ENCODE measurements around the gene SMIM41. TPM values are rescaled to one million over a fixed set of nuclear protein-coding genes. Genes with fewer than 3 reads are reported as not detected.
A peak's percentile ranks its signal among the peaks of the same experiment; 100 is the strongest.

SMIM41 gene
- total RNA-seq, result 10 to 100 TPM in 4 of 6 donors, 1 to 10 TPM in 2; 4.7 to 25.1 (median 15.4) TPM

DNA sequence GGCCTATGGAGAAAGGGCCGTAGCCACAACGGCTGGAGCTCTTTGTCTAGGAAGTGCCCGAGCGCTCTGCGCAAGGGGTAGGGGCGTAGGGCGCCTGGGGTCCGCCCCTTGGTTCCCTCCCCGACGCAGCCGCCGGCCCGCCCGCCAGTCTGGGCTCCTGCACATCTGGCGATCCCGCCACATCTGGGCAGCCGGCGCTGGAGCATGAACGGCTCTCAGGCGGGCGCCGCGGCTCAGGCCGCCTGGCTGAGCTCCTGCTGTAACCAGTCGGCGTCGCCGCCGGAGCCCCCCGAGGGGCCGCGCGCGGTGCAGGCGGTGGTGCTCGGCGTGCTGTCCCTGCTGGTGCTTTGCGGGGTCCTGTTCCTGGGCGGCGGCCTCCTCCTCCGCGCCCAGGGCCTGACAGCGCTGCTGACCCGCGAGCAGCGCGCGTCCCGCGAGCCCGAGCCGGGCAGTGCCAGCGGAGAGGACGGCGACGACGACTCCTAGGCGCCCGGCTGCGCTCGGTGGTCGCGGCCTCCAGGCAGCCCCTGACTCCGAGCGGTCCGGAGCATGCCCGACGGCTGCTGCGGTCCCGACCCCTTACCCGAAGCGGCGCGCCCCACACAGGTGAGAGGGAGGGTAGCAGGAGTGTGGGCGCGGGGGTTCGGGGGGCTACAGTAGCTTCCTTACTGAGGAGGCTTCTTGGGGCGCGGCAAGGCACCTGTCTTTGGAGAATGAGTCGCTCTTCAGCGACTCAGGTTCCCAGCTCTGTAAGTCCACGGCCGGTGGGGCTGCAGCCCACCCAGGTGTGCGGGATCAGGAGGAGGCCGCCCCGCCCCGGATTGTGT, at the start of gene SMIM41:
TSS of gene SMIM41 (plus strand) at position 129 of the 827 bp plus-strand sequence. CDS start at position 205, 76 bp downstream.
- Histone ChIP-seq H3K9me3 (no peaks in the 10 kb centered on the region), H3K36me3 (peaks cover 3 to 46% (median 36%) of the 10 kb centered on the region in 4 donors), H3K4me3 (peak within 1 kb of the TSS; percentile 6 to 51 (median 40)), H3K4me1 (peaks cover 20 to 43% (median 29%) of the 10 kb centered on the region in 4 donors), H3K27ac (peak within 1 kb of the TSS; percentile 78 to 91 (median 89)), H3K27me3 (no peaks in the 10 kb centered on the region)
- TF ChIP-seq EP300 (IDR thresholded peaks at IDR 0.05) (no peak), POLR2AphosphoS5 (IDR thresholded peaks at IDR 0.05) (peak in 1 of 2 donors; percentile 7), POLR2A (IDR thresholded peaks at IDR 0.05) (peak in 1 of 4 donors; percentile 47)
- TF ChIP-seq, protein P1, sequence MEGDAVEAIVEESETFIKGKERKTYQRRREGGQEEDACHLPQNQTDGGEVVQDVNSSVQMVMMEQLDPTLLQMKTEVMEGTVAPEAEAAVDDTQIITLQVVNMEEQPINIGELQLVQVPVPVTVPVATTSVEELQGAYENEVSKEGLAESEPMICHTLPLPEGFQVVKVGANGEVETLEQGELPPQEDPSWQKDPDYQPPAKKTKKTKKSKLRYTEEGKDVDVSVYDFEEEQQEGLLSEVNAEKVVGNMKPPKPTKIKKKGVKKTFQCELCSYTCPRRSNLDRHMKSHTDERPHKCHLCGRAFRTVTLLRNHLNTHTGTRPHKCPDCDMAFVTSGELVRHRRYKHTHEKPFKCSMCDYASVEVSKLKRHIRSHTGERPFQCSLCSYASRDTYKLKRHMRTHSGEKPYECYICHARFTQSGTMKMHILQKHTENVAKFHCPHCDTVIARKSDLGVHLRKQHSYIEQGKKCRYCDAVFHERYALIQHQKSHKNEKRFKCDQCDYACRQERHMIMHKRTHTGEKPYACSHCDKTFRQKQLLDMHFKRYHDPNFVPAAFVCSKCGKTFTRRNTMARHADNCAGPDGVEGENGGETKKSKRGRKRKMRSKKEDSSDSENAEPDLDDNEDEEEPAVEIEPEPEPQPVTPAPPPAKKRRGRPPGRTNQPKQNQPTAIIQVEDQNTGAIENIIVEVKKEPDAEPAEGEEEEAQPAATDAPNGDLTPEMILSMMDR (IDR thresholded peaks at IDR 0.05), result no peak
- 82 to 88% methylated on average over 20 to 58 of the region's 87 CpGs for WGBS, 2 donors
- peak in 1 of 2 donors; percentile 89 for DNase-seq
- no peak for ATAC-seq (ENCODE audit: low FRiP score in 2 of 2)

DNA sequence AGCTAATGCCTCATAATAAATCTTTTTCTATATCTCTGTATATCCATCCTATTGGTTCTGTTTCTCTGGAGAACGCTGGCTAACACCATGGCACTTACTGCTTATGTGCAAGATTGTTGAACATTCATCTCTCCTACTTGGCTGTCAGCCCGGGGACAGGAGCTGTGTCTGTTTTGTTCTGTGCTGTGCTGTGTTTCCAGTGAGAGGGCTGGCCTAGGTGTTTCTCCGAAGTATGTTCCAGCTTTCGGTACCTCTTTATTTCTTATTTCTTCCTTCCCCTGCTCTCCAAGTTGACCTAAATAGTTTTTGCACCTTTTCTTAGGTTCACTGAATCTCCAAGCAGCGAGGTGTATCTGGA, 47.1 kb upstream of the SMIM41 start:
- H3K36me3 ChIP-seq, result no peaks in the 10 kb centered on the region
- TF ChIP-seq, protein P1 (IDR thresholded peaks at IDR 0.05), result no peak
- TF ChIP-seq POLR2AphosphoS5 (IDR thresholded peaks at IDR 0.05), result no peak
- no peak for TF ChIP-seq POLR2A (IDR thresholded peaks at IDR 0.05)
- no peak for TF ChIP-seq EP300 (IDR thresholded peaks at IDR 0.05)
- H3K4me1 ChIP-seq, result peaks cover 22 to 32% (median 31%) of the 10 kb centered on the region in 4 donors
- H3K27me3 ChIP-seq, result no peaks in the 10 kb centered on the region
- WGBS, 2 donors, result 9% methylated on average over 5 of the region's 5 CpGs
- DNase-seq (peak in 1 of 2 donors; percentile 76), ATAC-seq (ENCODE audit: low FRiP score in 2 of 2) (peak; percentile 43 to 46)
- peak overlapping the region; percentile 85 to 92 (median 89) for H3K27ac ChIP-seq
- peak overlapping the region in 3 of 4 donors; percentile 29 to 37 (median 36) for H3K4me3 ChIP-seq
- no peaks in the 10 kb centered on the region for H3K9me3 ChIP-seq

DNA sequence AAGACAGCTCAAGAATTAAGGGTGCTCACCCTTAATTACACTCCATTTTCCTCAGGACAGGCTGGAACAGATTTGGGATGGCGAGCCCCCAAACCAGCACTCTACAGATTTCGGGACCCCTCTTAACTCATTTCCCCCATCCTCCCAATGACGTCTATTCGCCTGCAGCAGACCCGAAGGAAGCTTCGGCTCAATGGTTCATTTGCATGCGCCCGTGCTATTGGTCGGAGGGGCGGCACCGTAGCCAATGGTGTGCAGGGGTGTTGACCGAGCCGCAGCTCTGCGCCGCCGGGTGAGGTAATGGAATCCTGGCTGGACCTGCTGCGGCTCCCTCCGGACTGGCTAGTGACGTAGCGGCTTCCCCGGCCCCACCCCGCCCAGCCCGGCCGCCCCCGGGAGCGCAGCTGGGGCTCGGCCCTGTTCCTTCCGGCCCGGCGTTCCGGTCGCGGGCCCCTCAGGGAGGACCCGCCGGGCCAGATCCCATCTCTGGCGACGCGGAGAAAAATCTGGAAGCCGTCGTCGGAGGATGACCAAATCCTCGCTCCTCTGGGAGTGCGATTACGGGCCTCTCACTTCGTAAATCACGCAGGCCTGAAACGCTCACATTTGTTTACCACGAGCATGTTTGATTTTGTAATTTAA, 46.6 kb upstream of the SMIM41 start:
- H3K27me3 ChIP-seq, result no peaks in the 10 kb centered on the region
- no peaks in the 10 kb centered on the region for H3K36me3 ChIP-seq
- peaks cover 27 to 37% (median 34%) of the 10 kb centered on the region in 4 donors for H3K4me1 ChIP-seq
- peak; percentile 92 to 96 for ATAC-seq (ENCODE audit: low FRiP score in 2 of 2)
- 0 to 2% methylated on average over 8 to 47 of the region's 48 CpGs for WGBS, 2 donors
- peak in 3 of 4 donors; percentile 53 to 80 (median 77) for TF ChIP-seq POLR2A (IDR thresholded peaks at IDR 0.05)
- peak; percentile 86 to 89 for TF ChIP-seq POLR2AphosphoS5 (IDR thresholded peaks at IDR 0.05)
- TF ChIP-seq EP300 (IDR thresholded peaks at IDR 0.05), result peak in 2 of 4 donors; percentile 85 to 91
- TF ChIP-seq, protein P1 (IDR thresholded peaks at IDR 0.05), result peak in 2 of 6 experiments; percentile 12 to 13
- peak overlapping the region in 3 of 4 donors; percentile 29 to 37 (median 36) for H3K4me3 ChIP-seq
- peak; percentile 97 to 99 for DNase-seq
- no peaks in the 10 kb centered on the region for H3K9me3 ChIP-seq
- H3K27ac ChIP-seq, result peak overlapping the region; percentile 86 to 92 (median 89)

DNA sequence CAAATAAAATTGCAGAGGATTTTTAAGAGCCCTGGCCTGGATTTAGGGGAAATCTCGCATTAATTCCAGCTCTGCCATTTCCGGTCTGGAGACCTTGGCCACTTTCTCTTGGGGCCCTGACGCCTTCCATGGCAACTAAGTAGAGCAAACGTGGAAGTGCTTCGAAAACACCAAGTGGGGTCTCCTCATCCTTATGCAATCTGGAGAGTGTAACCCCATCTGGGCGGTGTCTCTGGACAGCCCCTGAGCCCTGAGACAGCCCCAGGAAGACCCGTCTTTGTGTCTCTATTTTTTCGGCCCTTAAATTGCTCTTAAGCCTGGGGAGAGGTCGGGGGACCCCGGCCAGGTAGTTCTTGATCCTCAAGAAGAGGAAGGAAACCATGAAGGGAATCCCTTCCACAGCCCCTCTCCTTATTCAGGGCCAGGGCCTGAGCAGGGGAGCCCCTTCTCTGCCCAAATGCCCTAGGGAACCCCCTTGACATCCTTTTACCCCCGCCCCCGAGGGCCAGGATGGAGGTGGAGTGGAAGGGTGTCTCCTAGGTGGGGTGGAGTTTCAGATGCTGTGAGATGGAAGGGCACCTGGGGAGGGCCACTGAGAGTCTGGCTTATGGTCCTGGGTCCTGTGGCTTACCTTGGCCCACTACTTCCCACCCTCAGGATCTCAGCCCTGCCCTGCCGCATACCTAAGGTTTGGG, 45.9 kb upstream of the SMIM41 start:
- peak in 1 of 2 donors; percentile 11 for ATAC-seq (ENCODE audit: low FRiP score in 2 of 2)
- DNase-seq, result no peak
- 55 to 58% methylated on average over 13 of the region's 13 CpGs for WGBS, 2 donors
- H3K27me3 ChIP-seq, result no peaks in the 10 kb centered on the region
- H3K27ac ChIP-seq, result peak overlapping the region; percentile 86 to 92 (median 89)
- no peaks in the 10 kb centered on the region for H3K36me3 ChIP-seq
- TF ChIP-seq POLR2AphosphoS5 (IDR thresholded peaks at IDR 0.05), result no peak
- TF ChIP-seq, protein P1 (IDR thresholded peaks at IDR 0.05), result no peak
- TF ChIP-seq POLR2A (IDR thresholded peaks at IDR 0.05), result no peak
- TF ChIP-seq EP300 (IDR thresholded peaks at IDR 0.05), result no peak
- peak overlapping the region in 3 of 4 donors; percentile 29 to 37 (median 36) for H3K4me3 ChIP-seq
- H3K4me1 ChIP-seq, result peaks cover 28 to 44% (median 40%) of the 10 kb centered on the region in 4 donors
- no peaks in the 10 kb centered on the region for H3K9me3 ChIP-seq
